Measurements from ENCODE around the gene ECHDC1. TPM values are rescaled to one million over a fixed set of nuclear protein-coding genes. Genes with fewer than 3 reads are reported as not detected.

The ECHDC1 gene
- polyA plus RNA-seq, 1 donor from 2014 or later, result 95.7 TPM

GRCh38 chr6:127376685-127377084 lies 33.3 kb upstream of the ECHDC1 start:
- Histone ChIP-seq H4K20me1 (ENCODE audit: insufficient read depth) (no peaks in the 10 kb centered on the region), H3K9me3 (ENCODE audit: low read length) (no peaks in the 10 kb centered on the region), H3K4me2 (ENCODE audit: low read length) (no peak overlapping the region), H3K36me3 (ENCODE audit: insufficient read depth, low read length) (no peaks in the 10 kb centered on the region), H3K9ac (ENCODE audit: low read length) (no peak overlapping the region), H3K79me2 (replicated peaks; ENCODE audit: insufficient read depth, low read length) (no peaks in the 10 kb centered on the region), H3F3A (ENCODE audit: insufficient read depth, low read length, poor library complexity, severe bottlenecking) (no peaks in the 10 kb centered on the region), H2AFZ (ENCODE audit: low read depth, low read length) (no peak overlapping the region), H3K9me2 (ENCODE audit: insufficient read depth, low read length) (no peaks in the 10 kb centered on the region), H3K27ac (ENCODE audit: low read length) (no peak overlapping the region), H3K4me3 (ENCODE audit: low read length) (no peak overlapping the region), H3K27me3 (ENCODE audit: insufficient read depth, low read depth, low read length) (no peaks in the 10 kb centered on the region)
- TF ChIP-seq RAD21 (conservative IDR thresholded peaks at IDR 0.05), result no peak
- no peak for TF ChIP-seq EP300 (conservative IDR thresholded peaks at IDR 0.05; ENCODE audit: poor library complexity, severe bottlenecking)
- no peak for TF ChIP-seq TAF1 (IDR thresholded peaks at IDR 0.05; ENCODE audit: low read depth)
- no peak for TF ChIP-seq POLR2AphosphoS5 (IDR thresholded peaks at IDR 0.05)
- no peak for TF ChIP-seq REST (IDR thresholded peaks at IDR 0.05; ENCODE audit: borderline replicate concordance)
- TF ChIP-seq MXI1 (conservative IDR thresholded peaks at IDR 0.05; ENCODE audit: poor library complexity, severe bottlenecking), result no peak
- TF ChIP-seq SMC3 (conservative IDR thresholded peaks at IDR 0.05; ENCODE audit: poor library complexity), result no peak
- TF ChIP-seq CTCF (IDR thresholded peaks at IDR 0.05; ENCODE audit: poor library complexity, severe bottlenecking), result no peak
- no peak for TF ChIP-seq EZH2 (IDR thresholded peaks at IDR 0.05; ENCODE audit: borderline replicate concordance, insufficient read depth, low read length, poor library complexity, severe bottlenecking)

- H2AFZ ChIP-seq (ENCODE audit: low read depth, low read length), result no peak overlapping the region
- no peaks in the 10 kb centered on the region for H4K20me1 ChIP-seq (ENCODE audit: insufficient read depth)
Measured at GRCh38 chr6:127367023-127367375, 23.6 kb upstream of the ECHDC1 start.

More at GRCh38 chr6:127367023-127367375, 23.6 kb upstream of the ECHDC1 start:
- Histone ChIP-seq H3K27me3 (ENCODE audit: insufficient read depth, low read depth, low read length) (no peaks in the 10 kb centered on the region), H3F3A (ENCODE audit: insufficient read depth, low read length, poor library complexity, severe bottlenecking) (no peaks in the 10 kb centered on the region), H3K4me3 (ENCODE audit: low read length) (no peak overlapping the region), H3K9ac (ENCODE audit: low read length) (no peak overlapping the region), H3K9me2 (ENCODE audit: insufficient read depth, low read length) (no peaks in the 10 kb centered on the region), H3K4me2 (ENCODE audit: low read length) (no peak overlapping the region), H3K36me3 (ENCODE audit: insufficient read depth, low read length) (no peaks in the 10 kb centered on the region), H3K9me3 (ENCODE audit: low read length) (no peaks in the 10 kb centered on the region), H3K27ac (ENCODE audit: low read length) (no peak overlapping the region), H3K79me2 (replicated peaks; ENCODE audit: insufficient read depth, low read length) (no peaks in the 10 kb centered on the region)
- TF ChIP-seq EZH2 (IDR thresholded peaks at IDR 0.05; ENCODE audit: borderline replicate concordance, insufficient read depth, low read length, poor library complexity, severe bottlenecking) (no peak), CTCF (IDR thresholded peaks at IDR 0.05; ENCODE audit: poor library complexity, severe bottlenecking) (no peak), RAD21 (conservative IDR thresholded peaks at IDR 0.05) (no peak)

Data from neural cell (in vitro differentiated cells).